Activated naive CD4-positive, alpha-beta T cell (primary cell): Measurements from ENCODE around the gene CREB3L2.
A peak's percentile ranks its signal among the peaks of the same experiment; 100 is the strongest.
"Not testable (repeated sequence)": the region's sequence is repeated elsewhere in the genome, so short reads cannot be mapped to it uniquely, and the experiment has no call there.

Experiments used
- DNase-seq, 4 experiments: peaks; one replicate each; lab custom pipeline; 2025; lab: John Stamatoyannopoulos, UW

CREB3L2 gene

GRCh38 chr7:137933270-137934017 is 68.4 kb downstream of the CREB3L2 start:
- no peak for DNase-seq

- no peak for DNase-seq
These were observed 69.0 kb downstream of the CREB3L2 start for GRCh38 chr7:137932881-137933269.

GRCh38 chr7:137931823-137932222 is 70.1 kb downstream of the CREB3L2 start:
- no peak for DNase-seq

GRCh38 chr7:137930581-137930980 is 71.3 kb downstream of the CREB3L2 start:
- no peak for DNase-seq

GRCh38 chr7:137928626-137929025 is 73.3 kb downstream of the CREB3L2 start:
- no peak for DNase-seq

- DNase-seq, result no peak
These were observed 74.5 kb downstream of the CREB3L2 start for GRCh38 chr7:137927386-137927785.

GRCh38 chr7:137926206-137926605 is 75.7 kb downstream of the CREB3L2 start:
- not testable (repeated sequence) for DNase-seq

GRCh38 chr7:137925754-137926153 is 76.1 kb downstream of the CREB3L2 start:
- DNase-seq, result no peak

GRCh38 chr7:137925091-137925490 is 76.8 kb downstream of the CREB3L2 start:
- no peak for DNase-seq

GRCh38 chr7:137923380-137923779 is 78.5 kb downstream of the CREB3L2 start:
- DNase-seq, result no peak

- DNase-seq, result no peak
These were observed 81.1 kb downstream of the CREB3L2 start for GRCh38 chr7:137920637-137921399.

GRCh38 chr7:137919987-137920386 is 81.9 kb downstream of the CREB3L2 start:
- no peak for DNase-seq

GRCh38 chr7:137916980-137917645 is 84.8 kb downstream of the CREB3L2 start:
- no peak for DNase-seq

- no peak for DNase-seq
These were observed 85.3 kb downstream of the CREB3L2 start for GRCh38 chr7:137916564-137916963.

GRCh38 chr7:137915266-137915665 is 86.6 kb downstream of the CREB3L2 start:
- DNase-seq, result no peak

- DNase-seq, result no peak
These were observed 87.9 kb downstream of the CREB3L2 start for GRCh38 chr7:137913985-137914384.

GRCh38 chr7:137909042-137909441 is 92.8 kb downstream of the CREB3L2 start:
- DNase-seq, result no peak

GRCh38 chr7:137908106-137908505 is 93.8 kb downstream of the CREB3L2 start:
- no peak for DNase-seq

- not testable (repeated sequence) for DNase-seq
These were observed 95.2 kb downstream of the CREB3L2 start for GRCh38 chr7:137906636-137907035.

GRCh38 chr7:137904833-137905232 is 97.1 kb downstream of the CREB3L2 start:
- no peak for DNase-seq

- peak in 2 of 4 experiments; percentile 9 for DNase-seq
These were observed 98.3 kb downstream of the CREB3L2 start for GRCh38 chr7:137903382-137904169.

- no peak for DNase-seq
These were observed 101.7 kb downstream of the CREB3L2 start for GRCh38 chr7:137900137-137900536.
